ENCODE results near the gene JPH2. TPM values are rescaled to one million over a fixed set of nuclear protein-coding genes. Genes with fewer than 3 reads are reported as not detected.
"Not testable (repeated sequence)": the region's sequence is repeated elsewhere in the genome, so short reads cannot be mapped to it uniquely, and the experiment has no call there.

JPH2 gene
- total RNA-seq, 1 experiment from 2014 or later = 0.03 TPM

GRCh38 chr20:44159125-44159524, 27.9 kb downstream of the JPH2 start:
- no peak for DNase-seq (ENCODE audit: low spot score)

GRCh38 chr20:44157061-44157460, 29.9 kb downstream of the JPH2 start:
- DNase-seq (ENCODE audit: low spot score) = no peak

GRCh38 chr20:44154521-44155001, 32.4 kb downstream of the JPH2 start:
- DNase-seq (ENCODE audit: low spot score) = no peak

GRCh38 chr20:44153636-44154043, 33.3 kb downstream of the JPH2 start:
- no peak for DNase-seq (ENCODE audit: low spot score)

- DNase-seq (ENCODE audit: low spot score) = peak; percentile 78
These were observed 35.2 kb downstream of the JPH2 start for GRCh38 chr20:44151621-44152416.

GRCh38 chr20:44146272-44146671, 40.7 kb downstream of the JPH2 start:
- no peak for DNase-seq (ENCODE audit: low spot score)

GRCh38 chr20:44145131-44145775, 41.7 kb downstream of the JPH2 start:
- no peak for DNase-seq (ENCODE audit: low spot score)

- no peak for DNase-seq (ENCODE audit: low spot score)
These were observed 43.1 kb downstream of the JPH2 start for GRCh38 chr20:44143936-44144335.

- DNase-seq (ENCODE audit: low spot score) = no peak
These were observed 44.6 kb downstream of the JPH2 start for GRCh38 chr20:44142413-44142812.

- DNase-seq (ENCODE audit: low spot score) = no peak
These were observed 45.1 kb downstream of the JPH2 start for GRCh38 chr20:44141873-44142272.

GRCh38 chr20:44138867-44139266, 48.1 kb downstream of the JPH2 start:
- DNase-seq (ENCODE audit: low spot score) = no peak

- no peak for DNase-seq (ENCODE audit: low spot score)
These were observed 49.7 kb downstream of the JPH2 start for GRCh38 chr20:44137266-44137801.

- no peak for DNase-seq (ENCODE audit: low spot score)
These were observed 50.3 kb downstream of the JPH2 start for GRCh38 chr20:44136579-44137265.

- DNase-seq (ENCODE audit: low spot score) = no peak
These were observed 51.4 kb downstream of the JPH2 start for GRCh38 chr20:44135417-44136204.

GRCh38 chr20:44135012-44135412, 52.0 kb downstream of the JPH2 start:
- no peak for DNase-seq (ENCODE audit: low spot score)

GRCh38 chr20:44133424-44133823, 53.6 kb downstream of the JPH2 start:
- no peak for DNase-seq (ENCODE audit: low spot score)

- no peak for DNase-seq (ENCODE audit: low spot score)
These were observed 55.3 kb downstream of the JPH2 start for GRCh38 chr20:44131704-44132103.

- no peak for DNase-seq (ENCODE audit: low spot score)
These were observed 56.9 kb downstream of the JPH2 start for GRCh38 chr20:44129911-44130718.

- not testable (repeated sequence) for DNase-seq (ENCODE audit: low spot score)
These were observed 57.7 kb downstream of the JPH2 start for GRCh38 chr20:44129300-44129699.

- DNase-seq (ENCODE audit: low spot score) = no peak
These were observed 60.5 kb downstream of the JPH2 start for GRCh38 chr20:44126445-44126844.

Data from HT-29 (cell line).